ENCODE results near the gene RGS14.
"Not testable (repeated sequence)": the region's sequence is repeated elsewhere in the genome, so short reads cannot be mapped to it uniquely, and the experiment has no call there.

Gene RGS14

GRCh38 chr5:177367323-177367848 is 9.7 kb downstream of the RGS14 start:
- DNase-seq = no peak

- no peak for DNase-seq
Measured at GRCh38 chr5:177367981-177368868, 10.5 kb downstream of the RGS14 start.

GRCh38 chr5:177368869-177369644 is 11.3 kb downstream of the RGS14 start:
- DNase-seq = peak; percentile 54

- no peak for DNase-seq
Measured at GRCh38 chr5:177369645-177370440, 12.1 kb downstream of the RGS14 start.

GRCh38 chr5:177370488-177371119 is 12.9 kb downstream of the RGS14 start:
- DNase-seq = peak; percentile 62

GRCh38 chr5:177371120-177372033 is 13.7 kb downstream of the RGS14 start:
- DNase-seq = no peak

DNA sequence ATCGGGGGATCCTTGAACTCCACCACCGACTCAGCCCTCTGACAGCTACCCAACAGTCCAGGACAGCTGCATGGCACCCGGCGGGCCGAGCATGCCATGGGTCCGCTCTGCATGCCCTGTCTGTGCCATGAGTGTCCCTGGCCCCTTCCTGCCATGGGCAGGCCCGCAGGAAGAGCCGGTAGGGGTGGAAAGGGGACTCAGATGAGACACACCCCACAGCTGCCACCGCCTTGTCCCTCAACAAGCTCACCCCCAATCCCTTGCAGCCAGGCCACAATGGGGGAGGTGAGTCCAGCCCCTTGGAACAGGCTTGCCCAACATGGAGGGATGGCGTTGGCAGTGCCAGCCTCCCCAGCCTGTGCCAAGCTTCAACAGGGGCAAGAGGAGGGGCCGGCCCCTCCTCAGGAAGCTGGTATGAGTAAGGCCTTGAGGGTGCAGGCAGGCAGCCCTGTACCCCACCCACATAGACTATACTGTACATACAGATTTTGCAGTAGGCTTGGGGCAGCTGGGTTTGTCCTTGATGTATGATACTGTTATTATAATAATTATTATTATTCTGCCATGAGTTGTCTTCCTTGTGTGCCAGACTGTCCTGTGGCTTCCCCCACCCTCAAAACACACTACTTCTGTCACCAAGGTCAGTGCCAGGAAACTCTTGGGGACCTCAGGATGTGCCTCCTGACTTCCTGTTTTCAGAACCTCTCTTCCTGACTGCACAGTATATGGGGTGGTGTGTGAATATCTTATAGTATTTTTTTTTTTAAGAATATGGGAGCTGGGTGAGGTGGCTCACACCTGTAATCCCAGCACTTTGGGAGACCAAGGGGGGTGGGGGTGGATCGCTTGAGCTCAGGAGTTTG is 14.5 kb downstream of the RGS14 start:
- no peak for DNase-seq

DNA sequence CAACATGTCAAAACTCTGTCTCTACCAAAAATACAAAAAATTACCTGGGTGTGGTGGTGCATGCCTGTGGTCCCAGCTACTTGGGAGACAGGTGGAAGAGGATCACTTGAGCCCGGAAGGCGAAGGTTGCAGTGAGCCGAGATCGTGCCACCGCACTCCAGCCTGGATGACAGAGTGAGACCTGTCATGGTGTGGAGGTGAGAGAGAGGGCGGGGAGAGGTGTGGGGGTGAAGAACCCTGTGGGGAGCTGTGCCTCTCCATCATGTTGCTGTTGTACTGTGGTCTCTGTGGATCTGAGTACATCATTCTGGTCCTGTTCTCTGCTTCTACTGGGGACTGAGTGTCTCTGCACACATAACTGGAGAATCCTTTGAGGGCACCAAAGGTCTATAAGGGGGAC is 15.2 kb downstream of the RGS14 start:
- no peak for DNase-seq

DNA sequence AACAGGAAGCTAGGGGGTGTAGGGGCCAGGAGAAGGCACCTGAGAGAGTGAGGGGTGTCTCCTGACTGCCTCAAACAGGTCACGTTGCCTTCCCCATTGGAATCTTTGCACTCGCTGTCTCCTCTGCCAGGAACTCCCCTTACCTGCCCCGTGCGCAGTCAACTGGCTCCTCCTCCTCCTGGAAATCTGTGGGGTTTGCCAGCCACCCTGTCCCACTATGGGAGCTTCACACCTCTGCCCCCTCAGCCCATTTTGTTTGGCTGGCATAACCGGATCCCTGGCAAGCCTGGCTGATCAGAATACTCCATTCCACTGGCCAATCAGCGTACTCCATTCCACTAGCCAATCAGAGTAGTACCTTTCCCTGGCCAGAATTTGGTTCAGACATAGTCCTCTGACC is 16.1 kb downstream of the RGS14 start:
- DNase-seq = no peak

GRCh38 chr5:177374211-177374610 is 16.5 kb downstream of the RGS14 start:
- no peak for DNase-seq

DNA sequence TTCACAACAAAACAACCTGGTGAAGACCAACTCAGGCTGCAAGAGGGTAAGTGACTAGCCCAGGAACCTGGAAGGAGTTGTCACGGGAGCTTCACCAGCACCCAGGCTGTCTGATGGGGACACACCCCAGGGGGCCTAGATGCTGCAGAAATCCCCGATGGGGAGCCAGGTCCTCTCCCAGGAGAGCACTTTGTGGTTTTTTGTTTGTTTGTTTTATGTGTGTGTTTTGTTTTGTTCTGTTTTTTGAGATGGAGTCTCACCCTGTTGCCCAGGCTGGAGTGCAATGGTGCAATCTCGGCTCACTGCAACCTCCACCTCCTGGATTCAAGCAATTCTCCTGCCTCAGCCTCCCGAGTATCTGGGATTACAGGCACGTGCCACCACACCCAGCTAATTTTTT is 17.8 kb downstream of the RGS14 start:
- DNase-seq = not testable (repeated sequence)

DNA sequence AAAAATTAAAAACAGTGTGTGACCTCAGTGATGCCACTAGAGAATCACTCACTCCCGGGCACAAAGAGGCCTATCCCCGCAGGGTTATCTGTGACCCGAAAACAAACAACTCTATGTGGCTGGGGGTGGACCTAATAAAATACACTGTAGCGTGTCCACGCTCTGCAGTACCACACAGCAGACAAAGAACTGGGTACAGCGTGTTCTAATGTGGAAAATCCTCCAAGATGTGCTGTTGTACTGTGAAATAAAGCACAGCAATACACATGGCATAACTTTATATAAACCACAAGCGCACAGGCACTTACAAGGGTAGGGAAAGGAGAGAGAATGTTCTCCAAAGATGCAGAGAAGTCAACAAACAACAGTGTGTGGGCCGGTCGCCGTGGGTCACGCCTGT is 18.4 kb downstream of the RGS14 start:
- no peak for DNase-seq

GRCh38 chr5:177377851-177378776 is 20.4 kb downstream of the RGS14 start:
- no peak for DNase-seq

- DNase-seq = peak; percentile 46
Measured at GRCh38 chr5:177378884-177379883, 21.5 kb downstream of the RGS14 start.

GRCh38 chr5:177380805-177381126 is 23.0 kb downstream of the RGS14 start:
- no peak for DNase-seq

GRCh38 chr5:177382423-177383029 is 24.8 kb downstream of the RGS14 start:
- DNase-seq = no peak

GRCh38 chr5:177383181-177383580 is 25.5 kb downstream of the RGS14 start:
- DNase-seq = no peak

GRCh38 chr5:177384134-177384533 is 26.4 kb downstream of the RGS14 start, which contains the start of gene SLC34A1:
Gene SLC34A1 (plus strand): TSS chr5:177384434. CDS start chr5:177385742, 1,308 bp downstream.
- DNase-seq = no peak
